HG03520 (cell line): ENCODE measurements around the gene CAMTA1.
"Not testable (repeated sequence)": the region's sequence is repeated elsewhere in the genome, so short reads cannot be mapped to it uniquely, and the experiment has no call there.

Experiments
- ATAC-seq: cut with Tn5 transposase; IDR thresholded peaks from one replicate; pipeline ENCODE4 v1.9.1; 2021; ENCODE audit warnings: mild to moderate bottlenecking, moderate library complexity; ENCODE audit not compliant: unreplicated experiment

Gene CAMTA1

DNA sequence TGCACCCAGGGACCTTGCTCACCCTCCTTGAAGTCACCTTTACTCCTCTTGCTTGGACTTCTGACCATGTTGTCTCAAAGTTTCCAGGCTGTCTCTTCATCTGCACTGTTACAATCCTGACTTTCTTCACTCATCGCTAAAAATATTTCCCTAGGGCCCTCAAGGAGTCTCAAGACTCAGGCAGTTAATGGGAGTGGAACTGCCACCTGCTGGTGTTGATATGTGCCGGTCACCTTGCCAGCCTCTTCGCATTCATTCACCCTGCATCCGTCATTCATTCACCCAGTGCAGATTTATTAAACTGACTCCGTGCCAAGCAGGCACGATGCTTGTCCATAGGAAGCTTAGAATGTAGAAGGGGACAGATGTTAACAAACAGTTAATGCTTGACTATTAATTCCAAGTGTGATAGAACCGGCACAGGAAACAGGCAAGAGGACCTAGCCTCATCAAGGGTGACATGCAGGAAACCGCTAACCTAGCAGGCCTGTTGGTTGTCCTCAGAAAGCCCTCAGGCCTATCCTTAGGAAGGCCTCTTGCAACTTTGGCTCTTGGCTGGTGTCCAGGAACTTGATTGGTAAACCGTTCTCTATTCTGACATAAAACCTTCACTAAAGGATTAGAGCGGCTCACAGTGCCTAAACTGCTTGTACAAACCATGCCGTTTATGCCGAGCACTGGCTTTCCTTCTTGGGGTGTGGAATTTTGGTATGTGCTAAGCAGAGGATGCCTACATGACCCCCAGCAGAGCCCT, 342.2 kb downstream of the CAMTA1 start:
- ATAC-seq, result no peak

DNA sequence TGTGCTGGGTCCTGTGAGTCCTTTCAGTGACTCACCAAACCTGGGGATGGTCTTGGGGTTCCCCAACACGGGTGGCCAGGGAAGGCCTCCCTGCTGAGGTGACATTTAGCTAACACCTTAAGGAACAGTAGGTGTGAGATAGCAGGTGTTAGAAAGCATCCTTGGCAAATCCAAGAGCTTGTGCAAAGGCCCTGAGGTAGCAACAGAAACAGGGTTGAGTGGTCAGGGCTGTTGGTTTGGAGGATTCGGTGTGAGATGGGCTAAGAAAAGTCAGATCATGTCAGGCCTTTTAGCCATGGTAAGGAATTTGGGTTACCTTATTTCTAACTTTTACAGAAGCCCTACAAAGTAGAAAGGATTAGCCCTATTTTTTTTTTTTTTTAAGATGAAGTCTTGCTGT, 343.0 kb downstream of the CAMTA1 start:
- no peak for ATAC-seq

DNA sequence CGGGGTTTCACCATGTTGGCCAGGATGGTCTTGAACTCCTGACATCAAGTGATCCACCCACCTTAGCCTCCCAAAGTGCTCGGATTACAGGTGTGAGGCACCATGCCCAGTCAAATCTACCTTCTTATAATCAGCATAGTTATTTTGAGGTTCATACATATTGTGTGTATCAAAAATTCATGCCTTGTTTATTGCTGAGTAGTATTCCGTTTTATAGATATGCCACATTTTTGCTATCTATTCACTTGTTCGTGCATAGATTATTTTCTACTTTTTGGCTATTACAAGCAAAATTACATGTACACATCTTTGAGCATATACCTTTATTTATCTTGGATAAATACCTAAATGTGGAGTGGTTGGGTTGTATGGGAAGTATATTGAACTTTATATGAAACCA, 344.9 kb downstream of the CAMTA1 start:
- no peak for ATAC-seq

DNA sequence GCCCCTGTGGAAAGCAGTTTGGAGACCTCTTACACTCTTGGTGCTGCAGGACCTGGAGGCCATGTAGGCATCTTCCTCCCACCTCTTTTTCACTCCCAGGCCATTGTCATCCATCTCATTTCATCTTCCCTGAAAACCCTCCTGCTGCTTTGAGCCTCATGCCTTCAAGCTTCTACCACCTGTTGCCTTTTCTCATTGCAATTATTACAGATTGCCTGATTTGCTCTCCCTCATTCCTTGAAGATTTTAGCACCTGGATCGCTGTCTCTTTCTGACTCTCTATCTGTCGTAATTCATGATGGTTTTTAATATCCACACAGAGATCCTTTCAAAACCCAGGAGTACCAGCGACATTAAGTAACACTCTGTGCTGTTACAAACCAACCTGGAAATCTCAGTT, 350.2 kb downstream of the CAMTA1 start:
- no peak for ATAC-seq

DNA sequence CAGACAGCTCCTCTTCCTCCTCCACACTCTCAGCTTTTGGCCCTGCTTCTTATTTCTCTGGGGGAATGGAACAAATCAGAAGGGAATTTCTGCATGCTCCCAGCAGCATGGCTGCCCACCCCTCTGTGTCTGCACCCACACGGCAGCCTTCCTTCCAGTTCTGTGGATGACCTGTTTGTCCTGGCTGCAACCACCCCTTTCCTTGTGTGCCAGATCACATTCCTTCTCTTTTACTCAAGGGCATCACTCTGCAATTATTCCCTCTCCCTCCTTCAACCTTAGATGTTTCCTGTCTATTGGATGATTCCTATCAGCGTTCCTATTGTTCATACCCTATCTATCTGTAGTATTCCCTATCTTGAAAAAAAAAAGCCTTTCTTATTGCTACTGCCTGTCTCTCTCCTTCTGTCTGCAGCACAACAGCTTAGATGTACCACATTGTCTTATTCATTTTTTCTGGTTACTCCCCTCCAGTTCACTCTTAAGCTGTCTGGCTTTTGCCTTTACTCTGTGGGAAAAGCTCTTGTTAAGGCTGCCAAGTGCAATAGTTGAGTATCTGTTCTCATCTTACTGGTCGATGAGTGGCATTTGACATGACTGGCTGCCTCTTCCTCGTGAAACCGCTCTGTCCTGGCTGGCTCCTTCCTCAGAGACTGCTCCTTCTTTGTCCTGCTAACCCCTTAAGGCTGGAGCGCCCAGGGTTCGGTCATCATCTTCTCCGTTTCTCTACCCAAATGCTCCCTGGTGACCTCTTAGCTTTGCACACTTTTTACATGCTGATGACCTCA, 351.1 kb downstream of the CAMTA1 start:
- no peak for ATAC-seq

DNA sequence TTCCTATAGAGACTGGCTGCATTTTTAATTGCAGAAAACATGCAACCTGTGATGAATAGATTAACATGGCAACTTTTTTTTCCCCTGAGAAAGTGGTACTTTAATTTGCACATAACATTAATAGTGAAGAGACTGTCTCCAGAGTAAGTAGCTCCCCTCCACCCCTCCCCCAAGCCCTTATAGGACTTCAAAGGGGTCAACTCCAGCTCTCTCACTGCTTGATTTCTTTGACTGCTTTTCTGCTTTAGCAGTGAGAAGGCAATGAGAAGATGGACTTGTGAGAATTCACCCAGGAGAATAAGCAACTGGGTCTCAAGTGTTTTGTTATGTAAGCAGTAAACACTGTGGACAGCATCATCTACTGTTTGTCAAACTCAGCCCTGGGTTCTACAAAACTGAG, 355.0 kb downstream of the CAMTA1 start:
- ATAC-seq, result no peak

- no peak for ATAC-seq
These were observed 360.7 kb downstream of the CAMTA1 start for GRCh38 chr1:7145947-7146346.

DNA sequence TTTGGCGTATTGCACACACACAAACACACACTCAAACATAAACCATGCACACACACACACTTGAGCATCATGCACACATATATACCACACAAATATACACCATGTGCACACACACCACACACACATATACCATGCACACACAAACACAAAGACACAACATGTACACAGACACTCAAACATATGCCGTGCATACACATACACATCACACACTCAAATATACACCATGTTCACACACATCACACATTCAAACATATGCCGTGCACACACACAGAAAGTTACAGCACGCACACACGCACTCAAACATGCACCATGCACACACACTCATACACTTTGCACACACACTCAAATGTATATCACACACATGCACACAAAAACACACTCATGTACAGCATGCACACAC, 361.5 kb downstream of the CAMTA1 start:
- ATAC-seq, result no peak

DNA sequence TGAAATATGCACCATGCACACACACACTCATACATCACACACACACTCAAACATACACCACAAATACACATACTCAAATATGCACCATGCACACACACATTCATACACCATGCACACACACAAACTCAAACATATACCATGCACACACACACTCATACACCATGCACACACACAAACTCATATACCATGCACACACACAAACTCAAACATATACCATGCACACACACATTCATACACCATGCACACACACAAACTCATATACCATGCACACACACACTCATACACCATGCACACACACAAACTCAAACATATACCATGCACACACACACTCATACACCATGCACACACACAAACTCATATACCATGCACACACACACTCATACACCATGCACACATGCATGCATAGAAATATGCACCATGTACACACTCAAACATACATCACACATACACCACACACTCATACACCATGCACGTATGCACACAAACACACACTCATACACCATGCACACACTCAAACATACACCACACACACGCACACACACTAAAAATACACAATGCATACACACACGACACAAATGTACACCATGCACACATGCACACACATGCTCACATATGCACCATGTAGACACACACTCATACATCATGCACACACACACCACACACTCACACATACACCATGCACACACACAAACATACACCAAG, 362.5 kb downstream of the CAMTA1 start:
- ATAC-seq, result not testable (repeated sequence)

- no peak for ATAC-seq
These were observed 364.0 kb downstream of the CAMTA1 start for GRCh38 chr1:7149080-7149838.

- ATAC-seq, result no peak
These were observed 365.5 kb downstream of the CAMTA1 start for GRCh38 chr1:7150724-7151280.

GRCh38 chr1:7151978-7152377, 366.7 kb downstream of the CAMTA1 start:
- ATAC-seq, result no peak

GRCh38 chr1:7152655-7153054, 367.4 kb downstream of the CAMTA1 start:
- ATAC-seq, result no peak

GRCh38 chr1:7153464-7153863, 368.2 kb downstream of the CAMTA1 start:
- no peak for ATAC-seq

DNA sequence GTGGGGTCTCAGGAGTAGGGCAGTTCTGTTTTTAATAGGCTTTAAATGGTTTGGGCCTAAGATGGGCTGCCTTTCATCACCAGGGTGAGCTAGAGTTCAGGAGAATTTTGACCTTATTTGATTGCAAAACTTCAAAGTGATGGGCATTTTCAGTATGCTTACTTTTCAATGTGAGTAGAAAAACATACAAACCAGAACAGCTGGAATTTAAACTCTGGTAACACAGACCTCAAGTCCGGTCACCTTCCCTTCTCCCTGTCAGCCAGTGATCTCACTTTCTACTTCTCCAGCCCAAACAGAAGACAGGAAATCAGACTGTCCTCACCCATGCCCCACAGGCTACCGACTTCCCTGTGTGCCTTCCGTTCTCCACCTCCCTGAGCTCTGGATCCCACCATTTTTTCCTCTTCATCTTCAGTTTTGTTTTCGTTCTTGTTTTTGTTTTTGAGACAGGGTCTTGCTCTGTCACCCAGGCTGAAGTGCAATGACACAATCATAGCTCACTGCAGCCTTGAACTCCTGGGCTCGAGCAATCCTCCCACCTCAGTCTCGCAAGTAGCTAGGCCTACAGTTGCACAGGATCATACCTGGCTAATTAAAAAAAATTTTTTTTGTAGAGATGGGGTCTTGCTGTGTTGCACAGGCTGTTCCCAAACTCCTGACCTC, 374.0 kb downstream of the CAMTA1 start:
- ATAC-seq, result no peak

GRCh38 chr1:7168554-7168953, 383.3 kb downstream of the CAMTA1 start:
- ATAC-seq, result not testable (repeated sequence)

DNA sequence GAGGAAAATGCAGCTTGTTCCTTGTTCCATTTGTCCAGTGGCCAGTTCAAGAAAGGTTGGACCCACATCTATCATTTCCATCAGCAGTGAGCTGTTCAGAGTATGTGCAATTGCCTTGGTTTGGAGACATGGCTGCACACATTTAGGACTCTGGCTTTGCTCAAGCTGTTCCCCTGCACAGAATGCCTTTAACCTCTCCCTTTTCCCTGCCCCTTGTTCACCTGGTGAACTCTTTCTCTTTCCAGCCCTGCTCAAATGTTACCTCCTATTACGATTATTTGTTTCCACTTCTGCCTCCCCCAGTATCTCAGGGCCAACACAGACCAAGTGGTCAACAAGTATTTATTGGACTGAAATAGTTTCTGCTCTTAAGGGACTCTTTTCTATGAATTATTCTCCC, 385.9 kb downstream of the CAMTA1 start:
- ATAC-seq, result no peak

DNA sequence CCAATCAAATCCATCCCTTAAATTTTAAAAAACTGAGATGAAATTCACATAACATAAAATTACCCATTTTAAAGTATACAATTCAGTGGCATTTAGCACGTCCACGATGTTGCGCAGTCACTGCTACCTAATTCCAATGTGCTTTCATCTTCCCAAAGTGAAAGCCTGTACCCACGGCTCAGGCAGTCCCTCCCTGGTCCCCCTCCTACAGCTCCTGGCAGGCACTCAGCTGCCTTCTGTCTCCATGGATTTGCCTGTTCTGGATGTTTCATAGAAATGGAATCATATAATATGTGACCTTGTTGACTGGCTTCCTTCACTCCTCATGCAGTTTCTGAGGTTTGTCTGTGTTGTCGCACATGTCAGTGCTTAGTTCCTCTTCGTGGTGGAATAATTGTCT, 386.3 kb downstream of the CAMTA1 start:
- ATAC-seq, result no peak

GRCh38 chr1:7172804-7173203, 387.6 kb downstream of the CAMTA1 start:
- no peak for ATAC-seq

GRCh38 chr1:7174561-7174960, 389.3 kb downstream of the CAMTA1 start:
- no peak for ATAC-seq
